PC-9 (cell line): ENCODE measurements around the gene ATAD2B.

Source experiments
- CTCF ChIP-seq: fragments of 200-600 bp; sonication (generic); conservative IDR thresholded peaks from 2 replicates; pipeline ENCODE4 v1.6.1; 2017; ENCODE audit warnings: mixed run types, antibody characterized with exemption, mild to moderate bottlenecking, moderate library complexity
- EZH2 ChIP-seq: fragments of 200-600 bp; sonication (generic); IDR thresholded peaks from 2 replicates; pipeline ENCODE4 v1.8.0; 2017; ENCODE audit warnings: antibody characterized with exemption, low read depth

DNA sequence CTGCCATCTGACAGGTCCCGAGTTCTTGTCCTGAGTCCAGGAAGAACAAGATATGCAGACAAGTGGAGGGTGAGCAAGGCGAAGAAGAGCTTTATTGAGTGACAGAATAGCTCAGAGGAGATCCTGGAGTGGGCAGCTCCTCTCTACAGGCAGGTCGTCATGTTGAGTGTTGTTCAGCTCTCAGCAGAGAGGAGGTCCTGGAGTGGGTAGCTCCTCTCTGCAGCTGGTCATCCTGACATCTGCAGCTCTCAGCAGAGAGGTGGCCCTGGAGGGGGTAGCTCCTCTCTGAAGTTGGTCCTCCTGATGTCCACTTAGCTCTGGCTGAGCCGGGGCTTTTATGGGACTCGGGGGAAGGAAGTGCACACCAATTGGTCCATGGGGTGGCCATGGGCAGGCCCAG, 90.4 kb downstream of the ATAD2B start:
- TF ChIP-seq CTCF (no peak), EZH2 (no peak)
